Astrocyte (in vitro differentiated cells and primary cell): ENCODE measurements around the gene PSKH1. TPM values are rescaled to one million over a fixed set of nuclear protein-coding genes. Genes with fewer than 3 reads are reported as not detected.

Experiments
- DNase-seq: peaks from one replicate; pipeline ENCODE4 v3.0.0-alpha.2; 2010; ENCODE audit warnings: low read depth
- FAIRE-seq: peaks from 2 replicates; lab custom pipeline; 2011; peaks lifted over from hg19 to GRCh38; lab: Jason Lieb, UNC
- H2AFZ ChIP-seq: 2 replicates; pipeline ENCODE4 v1.6.0; 2012; ENCODE audit warnings: low read depth, low read length, inconsistent platforms
- H3K27ac ChIP-seq: 2 replicates; pipeline ENCODE4 v1.5.1; 2011; ENCODE audit warnings: low read depth, low read length, inconsistent platforms
- H3K27me3 ChIP-seq: 2 replicates; pipeline ENCODE4 v1.6.0; 2011; ENCODE audit warnings: low read length, inconsistent platforms; ENCODE audit not compliant: insufficient read depth
- H3K36me3 ChIP-seq: 2 replicates; pipeline ENCODE4 v1.5.1; 2011; ENCODE audit warnings: low read length, inconsistent platforms; ENCODE audit not compliant: insufficient read depth
- H3K4me1 ChIP-seq: 2 replicates; pipeline ENCODE4 v1.5.1; 2011; ENCODE audit warnings: low read length, inconsistent platforms; ENCODE audit not compliant: insufficient read depth
- H3K4me2 ChIP-seq: 2 replicates; pipeline ENCODE4 v1.6.0; 2012; ENCODE audit warnings: low read length, inconsistent platforms
- H3K4me3 ChIP-seq: 2 replicates; pipeline ENCODE4 v1.5.1; 2011; ENCODE audit warnings: low read depth, mild to moderate bottlenecking, low read length, inconsistent platforms; ENCODE audit not compliant: insufficient read depth
- H3K79me2 ChIP-seq: 2 replicates; pipeline ENCODE4 v1.6.0; 2012; ENCODE audit warnings: mild to moderate bottlenecking, low read length, inconsistent platforms; ENCODE audit not compliant: insufficient read depth
- H3K9ac ChIP-seq: 2 replicates; pipeline ENCODE4 v1.6.0; 2012; ENCODE audit warnings: mild to moderate bottlenecking, low read length, inconsistent platforms
- H3K9me3 ChIP-seq: 2 replicates; pipeline ENCODE4 v1.5.1; 2012; ENCODE audit warnings: low read depth, mild to moderate bottlenecking, low read length, inconsistent platforms; ENCODE audit not compliant: insufficient read depth
- H4K20me1 ChIP-seq: 2 replicates; pipeline ENCODE4 v1.6.0; 2012; ENCODE audit warnings: low read length, inconsistent platforms; ENCODE audit not compliant: insufficient read depth
- H3K27ac Mint-ChIP-seq: one replicate; pipeline ENCODE4 v1.8.0; 2021; ENCODE audit warnings: mild to moderate bottlenecking, mixed read lengths; ENCODE audit not compliant: unreplicated experiment
- H3K27me3 Mint-ChIP-seq: one replicate; pipeline ENCODE4 v1.8.0; 2021; ENCODE audit warnings: low read depth, mixed read lengths; ENCODE audit not compliant: unreplicated experiment
- H3K36me3 Mint-ChIP-seq: one replicate; pipeline ENCODE4 v1.8.0; 2021; ENCODE audit warnings: low read depth, mixed read lengths; ENCODE audit not compliant: unreplicated experiment
- H3K4me1 Mint-ChIP-seq: one replicate; pipeline ENCODE4 v1.8.0; 2021; ENCODE audit warnings: low read depth, mixed read lengths; ENCODE audit not compliant: unreplicated experiment
- H3K4me3 Mint-ChIP-seq: one replicate; pipeline ENCODE4 v1.8.0; 2021; ENCODE audit warnings: mild to moderate bottlenecking, moderate library complexity, mixed read lengths; ENCODE audit not compliant: unreplicated experiment
- H3K9me3 Mint-ChIP-seq: one replicate; pipeline ENCODE4 v1.8.0; 2021; ENCODE audit warnings: mild to moderate bottlenecking, mixed read lengths; ENCODE audit not compliant: unreplicated experiment
- EZH2 ChIP-seq: IDR thresholded peaks from 2 replicates; pipeline ENCODE4 v1.6.1; 2012; ENCODE audit warnings: mild to moderate bottlenecking, low read length, inconsistent platforms; ENCODE audit not compliant: insufficient read depth
- total RNA-seq: library from RNA; stranded (reverse); gene quantifications from 2 replicates; pipeline ENCODE4 v1.2.1, GENCODE V29; 2021
- TF ChIP-seq, protein P1 (sequence below): IDR thresholded peaks from 2 replicates; pipeline ENCODE4 v1.5.1; 2011; ENCODE audit warnings: low read depth, mild to moderate bottlenecking, inconsistent platforms, low read length, moderate library complexity; ENCODE audit not compliant: insufficient read depth

Gene PSKH1
- total RNA-seq, 1 donor from 2014 or later = 27.3 TPM

DNA sequence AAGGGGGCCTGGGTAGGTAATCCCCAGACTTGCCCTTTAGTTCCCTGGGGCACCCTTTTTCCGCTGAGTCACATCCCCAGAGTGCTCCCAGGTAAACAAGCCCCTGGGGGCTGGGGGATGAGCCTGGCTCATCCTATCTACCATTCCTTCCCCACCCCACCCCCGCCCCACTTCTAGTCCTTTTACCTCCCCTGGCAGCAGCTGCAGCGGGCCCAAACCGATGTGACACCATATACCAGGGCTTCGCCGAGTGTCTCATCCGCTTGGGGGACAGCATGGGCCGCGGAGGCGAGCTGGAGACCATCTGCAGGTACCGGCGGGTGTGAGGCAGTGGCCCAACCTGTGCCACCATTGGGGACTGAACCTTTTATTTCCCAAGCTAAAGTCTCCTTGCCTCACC is 7.5 kb upstream of the PSKH1 start:
- H4K20me1 ChIP-seq = peaks cover 36% of the 10 kb centered on the region
- H3K4me1 ChIP-seq = peaks cover 6% of the 10 kb centered on the region
- Mint-ChIP-seq H3K9me3 (no peaks in the 10 kb centered on the region), H3K4me3 (no peak overlapping the region), H3K27ac (no peak overlapping the region), H3K27me3 (no peaks in the 10 kb centered on the region), H3K4me1 (peaks cover 7% of the 10 kb centered on the region), H3K36me3 (peaks cover 16% of the 10 kb centered on the region)
- H3K4me2 ChIP-seq = no peak overlapping the region
- H3K79me2 ChIP-seq = no peaks in the 10 kb centered on the region
- no peak overlapping the region for H3K9ac ChIP-seq
- no peak overlapping the region for H3K4me3 ChIP-seq
- no peaks in the 10 kb centered on the region for H3K9me3 ChIP-seq
- no peak overlapping the region for H2AFZ ChIP-seq
- H3K27ac ChIP-seq = no peak overlapping the region
- H3K36me3 ChIP-seq = peaks cover 16% of the 10 kb centered on the region
- FAIRE-seq = no peak
- TF ChIP-seq, protein P1, sequence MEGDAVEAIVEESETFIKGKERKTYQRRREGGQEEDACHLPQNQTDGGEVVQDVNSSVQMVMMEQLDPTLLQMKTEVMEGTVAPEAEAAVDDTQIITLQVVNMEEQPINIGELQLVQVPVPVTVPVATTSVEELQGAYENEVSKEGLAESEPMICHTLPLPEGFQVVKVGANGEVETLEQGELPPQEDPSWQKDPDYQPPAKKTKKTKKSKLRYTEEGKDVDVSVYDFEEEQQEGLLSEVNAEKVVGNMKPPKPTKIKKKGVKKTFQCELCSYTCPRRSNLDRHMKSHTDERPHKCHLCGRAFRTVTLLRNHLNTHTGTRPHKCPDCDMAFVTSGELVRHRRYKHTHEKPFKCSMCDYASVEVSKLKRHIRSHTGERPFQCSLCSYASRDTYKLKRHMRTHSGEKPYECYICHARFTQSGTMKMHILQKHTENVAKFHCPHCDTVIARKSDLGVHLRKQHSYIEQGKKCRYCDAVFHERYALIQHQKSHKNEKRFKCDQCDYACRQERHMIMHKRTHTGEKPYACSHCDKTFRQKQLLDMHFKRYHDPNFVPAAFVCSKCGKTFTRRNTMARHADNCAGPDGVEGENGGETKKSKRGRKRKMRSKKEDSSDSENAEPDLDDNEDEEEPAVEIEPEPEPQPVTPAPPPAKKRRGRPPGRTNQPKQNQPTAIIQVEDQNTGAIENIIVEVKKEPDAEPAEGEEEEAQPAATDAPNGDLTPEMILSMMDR = no peak
- no peak for TF ChIP-seq EZH2
- no peak for DNase-seq
- H3K27me3 ChIP-seq = no peaks in the 10 kb centered on the region

DNA sequence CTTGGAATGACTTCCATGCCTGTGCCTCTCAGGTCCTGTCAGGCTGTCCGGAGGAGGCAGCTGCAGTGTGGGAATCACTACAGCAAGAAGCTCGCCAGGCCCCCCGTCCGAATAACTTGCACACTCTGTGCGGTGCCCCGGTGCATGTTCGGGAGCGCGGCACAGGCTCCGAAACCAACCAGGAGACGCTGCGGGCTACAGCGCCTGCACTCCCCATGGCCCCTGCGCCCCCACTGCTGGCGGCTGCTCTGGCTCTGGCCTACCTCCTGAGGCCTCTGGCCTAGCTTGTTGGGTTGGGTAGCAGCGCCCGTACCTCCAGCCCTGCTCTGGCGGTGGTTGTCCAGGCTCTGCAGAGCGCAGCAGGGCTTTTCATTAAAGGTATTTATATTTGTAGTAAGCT is 7.1 kb upstream of the PSKH1 start:
- Histone ChIP-seq H3K27ac (no peak overlapping the region), H3K9ac (no peak overlapping the region), H2AFZ (no peak overlapping the region), H3K27me3 (no peaks in the 10 kb centered on the region), H3K36me3 (peaks cover 16% of the 10 kb centered on the region), H3K4me2 (no peak overlapping the region), H4K20me1 (peaks cover 34% of the 10 kb centered on the region), H3K4me1 (peaks cover 6% of the 10 kb centered on the region), H3K79me2 (no peaks in the 10 kb centered on the region), H3K9me3 (no peaks in the 10 kb centered on the region), H3K4me3 (no peak overlapping the region)
- H3K4me3 Mint-ChIP-seq = no peak overlapping the region
- peaks cover 16% of the 10 kb centered on the region for H3K36me3 Mint-ChIP-seq
- DNase-seq = no peak
- peaks cover 7% of the 10 kb centered on the region for H3K4me1 Mint-ChIP-seq
- FAIRE-seq = no peak
- no peaks in the 10 kb centered on the region for H3K27me3 Mint-ChIP-seq
- TF ChIP-seq, protein P1 = no peak
- TF ChIP-seq EZH2 = no peak
- H3K27ac Mint-ChIP-seq = no peak overlapping the region
- no peaks in the 10 kb centered on the region for H3K9me3 Mint-ChIP-seq

DNA sequence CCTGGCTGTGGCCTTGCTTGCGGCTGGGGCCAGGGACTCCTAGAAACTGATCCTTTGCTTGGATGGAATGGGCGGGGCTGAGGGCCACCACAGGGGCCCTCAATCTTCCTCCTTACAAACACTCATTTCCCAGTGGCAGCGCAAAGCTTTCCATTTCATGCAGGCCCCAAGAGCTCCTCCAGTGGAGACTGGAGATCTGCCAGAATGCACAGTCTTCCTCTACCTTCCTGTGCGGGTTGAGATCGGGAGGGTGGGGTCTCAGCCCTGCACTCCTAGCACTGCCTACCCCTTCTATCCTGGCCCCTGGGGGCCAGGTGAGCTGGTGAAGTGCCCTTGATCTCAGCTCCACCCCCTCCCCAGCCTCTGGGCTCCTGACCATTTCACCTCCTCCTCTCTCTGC is 6.7 kb upstream of the PSKH1 start:
- no peak overlapping the region for H3K4me2 ChIP-seq
- H3K27me3 ChIP-seq = no peaks in the 10 kb centered on the region
- H3K27ac Mint-ChIP-seq = no peak overlapping the region
- H3K79me2 ChIP-seq = no peaks in the 10 kb centered on the region
- H3K9me3 ChIP-seq = no peaks in the 10 kb centered on the region
- H4K20me1 ChIP-seq = peaks cover 31% of the 10 kb centered on the region
- peaks cover 6% of the 10 kb centered on the region for H3K4me1 ChIP-seq
- no peak overlapping the region for H3K4me3 Mint-ChIP-seq
- FAIRE-seq (no peak), DNase-seq (no peak)
- H3K9me3 Mint-ChIP-seq = no peaks in the 10 kb centered on the region
- H3K4me3 ChIP-seq = no peak overlapping the region
- H3K4me1 Mint-ChIP-seq = peaks cover 7% of the 10 kb centered on the region
- H3K27me3 Mint-ChIP-seq = no peaks in the 10 kb centered on the region
- H2AFZ ChIP-seq = no peak overlapping the region
- peaks cover 11% of the 10 kb centered on the region for H3K36me3 ChIP-seq
- no peak overlapping the region for H3K27ac ChIP-seq
- H3K36me3 Mint-ChIP-seq = peaks cover 16% of the 10 kb centered on the region
- no peak overlapping the region for H3K9ac ChIP-seq
- TF ChIP-seq, protein P1 = no peak
- no peak for TF ChIP-seq EZH2
